GM23338 (cell line): Measurements from ENCODE around the gene SPI1. TPM values are rescaled to one million over a fixed set of nuclear protein-coding genes. Genes with fewer than 3 reads are reported as not detected.

Source experiments
- ATAC-seq: fragments of 200-7000 bp; cut with Tn5 transposase; 3 replicates; pipeline ENCODE4 v1.9.1; 2020
- DNase-seq: peaks from one replicate; pipeline ENCODE4 v3.0.0-alpha.2; 2015; ENCODE audit warnings: low spot score
- H2AFZ ChIP-seq: fragments of 200-600 bp; sonication (generic); 2 replicates; pipeline ENCODE4 v1.8.0; 2016; ENCODE audit warnings: antibody characterized with exemption, mild to moderate bottlenecking, moderate library complexity
- H3F3A ChIP-seq: fragments of 200-600 bp; sonication (generic); replicated peaks from 2 replicates; pipeline ENCODE4 v1.8.0; 2017; ENCODE audit warnings: antibody characterized with exemption, mixed run types, low read depth
- H3K27ac ChIP-seq: fragments of 200-600 bp; sonication (generic); 2 replicates; pipeline ENCODE4 v1.6.1; 2016; ENCODE audit warnings: low read depth
- H3K27me3 ChIP-seq: fragments of 200-600 bp; sonication (generic); 2 replicates; pipeline ENCODE4 v1.8.0; 2016; ENCODE audit warnings: mild to moderate bottlenecking, mixed run types, moderate library complexity; ENCODE audit not compliant: insufficient read depth
- H3K36me3 ChIP-seq: fragments of 200-600 bp; sonication (generic); 2 replicates; pipeline ENCODE4 v1.8.0; 2016; ENCODE audit warnings: mild to moderate bottlenecking; ENCODE audit not compliant: insufficient read depth
- H3K4me1 ChIP-seq: fragments of 200-600 bp; sonication (generic); 2 replicates; pipeline ENCODE4 v1.8.0; 2016; ENCODE audit warnings: mild to moderate bottlenecking, moderate library complexity; ENCODE audit not compliant: insufficient read depth
- H3K4me2 ChIP-seq: fragments of 200-600 bp; sonication (generic); 2 replicates; pipeline ENCODE4 v1.7.1; 2017; ENCODE audit warnings: mixed run types
- H3K4me3 ChIP-seq: fragments of 200-600 bp; sonication (generic); 2 replicates; pipeline ENCODE4 v1.6.1; 2016; ENCODE audit warnings: mixed run types
- H3K79me2 ChIP-seq: fragments of 200-600 bp; sonication (generic); replicated peaks from 2 replicates; pipeline ENCODE4 v1.8.0; 2017; ENCODE audit warnings: mild to moderate bottlenecking; ENCODE audit not compliant: insufficient read depth
- H3K9me2 ChIP-seq: fragments of 200-600 bp; sonication (generic); 2 replicates; pipeline ENCODE4 v1.8.0; 2017; ENCODE audit not compliant: insufficient read depth
- H4K20me1 ChIP-seq: fragments of 200-600 bp; sonication (generic); replicated peaks from 2 replicates; pipeline ENCODE4 v1.8.0; 2017; ENCODE audit warnings: mild to moderate bottlenecking; ENCODE audit not compliant: insufficient read depth
- H3K27ac Mint-ChIP-seq: 2 replicates; pipeline ENCODE4 v1.8.0; 2020; ENCODE audit warnings: inconsistent platforms, mild to moderate bottlenecking, moderate library complexity, mixed read lengths
- H3K27me3 Mint-ChIP-seq: 3 replicates; pipeline ENCODE4 v1.8.0; 2022; ENCODE audit warnings: low read depth, mild to moderate bottlenecking, moderate library complexity, mixed read lengths, inconsistent platforms; ENCODE audit not compliant: insufficient read depth, poor library complexity
- H3K36me3 Mint-ChIP-seq: 3 replicates; pipeline ENCODE4 v1.8.0; 2021; ENCODE audit warnings: low read depth, mild to moderate bottlenecking, inconsistent platforms, moderate library complexity, mixed read lengths
- H3K4me1 Mint-ChIP-seq: 3 replicates; pipeline ENCODE4 v1.8.0; 2020; ENCODE audit warnings: mild to moderate bottlenecking, inconsistent platforms, mixed read lengths
- H3K4me3 Mint-ChIP-seq: 3 replicates; pipeline ENCODE4 v1.8.0; 2021; ENCODE audit warnings: moderate library complexity, mild to moderate bottlenecking, inconsistent platforms, mixed read lengths
- H3K9me3 Mint-ChIP-seq: 3 replicates; pipeline ENCODE4 v1.8.0; 2020; ENCODE audit warnings: moderate library complexity, mild to moderate bottlenecking, inconsistent platforms, mixed read lengths
- CREB1 ChIP-seq: fragments of 250-450 bp; sonication (Bioruptor Pico); IDR thresholded peaks from 2 replicates; pipeline ENCODE4 v1.5.0; 2020; ENCODE audit warnings: low read depth, mild to moderate bottlenecking, moderate library complexity
- CTCF ChIP-seq, 2 experiments: fragments of 200-600 bp in 1 of 2; sonication (generic) in 1 of 2; conservative IDR thresholded peaks; 2 replicates each; pipeline versions ENCODE4 v1.5.1 to v1.6.1; 2016 to 2017; ENCODE audit warnings: antibody characterized with exemption in 2 of 2, low read depth in 2 of 2, mild to moderate bottlenecking in 2 of 2, moderate library complexity in 1 of 2
- ETS1 ChIP-seq: IDR thresholded peaks from 2 replicates; pipeline ENCODE4 v1.6.1; 2016; ENCODE audit warnings: antibody characterized with exemption
- EZH2 ChIP-seq: fragments of 200-600 bp; sonication (generic); IDR thresholded peaks from one replicate; pipeline ENCODE4 v1.8.0; 2017; ENCODE audit warnings: antibody characterized with exemption, mild to moderate bottlenecking, low read depth; ENCODE audit not compliant: unreplicated experiment
- EZH2phosphoT487 ChIP-seq: fragments of 200-600 bp; sonication (generic); IDR thresholded peaks from one replicate; pipeline ENCODE4 v1.8.1; 2018; ENCODE audit warnings: antibody characterized with exemption; ENCODE audit not compliant: unreplicated experiment
- JUNB ChIP-seq: IDR thresholded peaks from one replicate; pipeline ENCODE4 v1.6.1; 2016; ENCODE audit warnings: antibody characterized with exemption; ENCODE audit not compliant: unreplicated experiment
- ZNF114 ChIP-seq: fragments of 250-450 bp; sonication (Bioruptor Pico); IDR thresholded peaks from 2 replicates; pipeline ENCODE4 v1.5.0; 2020; ENCODE audit warnings: mild to moderate bottlenecking, moderate library complexity
- ZNF331 ChIP-seq: fragments of 250-450 bp; sonication (Bioruptor Pico); IDR thresholded peaks from 2 replicates; pipeline ENCODE4 v1.5.0; 2020; ENCODE audit warnings: low read depth, mild to moderate bottlenecking, moderate library complexity
- polyA plus RNA-seq: library from polyadenylated mRNA; unstranded; fragments of >200 nt; fragmentation: Nextera tagmentation; extraction: Ambion mirVana; gene quantifications from 2 replicates; pipeline ENCODE4 v1.2.1, GENCODE V29; 2016
- total RNA-seq: library from RNA; depleted of rRNA; stranded (reverse); fragments of >200 nt; shearing (Covaris generic); gene quantifications from 2 replicates; pipeline ENCODE4 v1.2.3, GENCODE V29; 2014
- TF ChIP-seq, protein P1 (sequence below): IDR thresholded peaks from one replicate; pipeline ENCODE4 v1.6.1; 2018; ENCODE audit warnings: antibody characterized with exemption; ENCODE audit not compliant: unreplicated experiment

Gene SPI1
- total and polyA plus RNA-seq, 2 experiments from 2014 or later: 0.23 TPM; not detected in 1

DNA sequence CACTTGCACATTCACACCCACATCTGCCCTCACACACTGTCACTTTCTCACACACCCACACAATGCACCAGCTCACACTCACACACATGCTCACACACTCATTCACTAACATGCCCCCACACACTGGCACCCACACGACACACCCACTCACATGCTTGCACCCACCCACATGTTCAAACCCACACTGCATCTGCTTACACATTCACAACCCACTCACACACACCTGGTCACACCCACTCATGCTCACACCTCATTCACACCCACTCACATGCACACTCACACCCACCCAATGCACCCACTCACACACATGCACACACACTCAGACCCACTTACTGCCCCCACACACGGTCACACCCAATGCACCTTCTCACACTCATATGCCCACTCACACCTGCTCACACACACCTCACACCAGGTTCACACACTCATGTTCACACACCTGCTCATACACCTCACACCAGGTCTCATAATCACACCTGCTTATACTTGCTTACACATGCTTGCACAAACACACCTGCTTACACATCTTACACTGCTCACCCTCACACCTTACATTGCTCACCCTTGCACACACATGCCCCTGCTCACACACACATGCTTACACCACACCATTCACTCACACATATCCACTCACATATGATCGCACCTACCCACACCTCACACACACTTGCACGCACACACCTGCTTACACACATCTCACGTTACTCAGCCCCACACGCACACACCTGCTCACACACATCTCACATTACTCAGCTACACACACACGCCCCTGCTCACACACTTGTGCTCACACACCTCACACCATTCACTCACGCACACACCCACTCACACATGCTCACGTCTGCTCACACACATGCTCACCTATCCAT lies 22.0 kb downstream of the SPI1 start:
- H3K4me1 Mint-ChIP-seq: peaks cover 4% of the 10 kb centered on the region; the same call in 2 of the 3 replicates
- Histone ChIP-seq H4K20me1 (no peaks in the 10 kb centered on the region), H3K79me2 (no peaks in the 10 kb centered on the region), H3K27me3 (no peaks in the 10 kb centered on the region), H3K9me2 (no peaks in the 10 kb centered on the region), H3K4me2 (no peak overlapping the region), H2AFZ (no peak overlapping the region), H3K4me3 (no peak overlapping the region), H3K4me1 (peaks cover 7% of the 10 kb centered on the region; the same call in 1 of the 2 replicates), H3F3A (peaks cover 17% of the 10 kb centered on the region), H3K36me3 (no peaks in the 10 kb centered on the region), H3K27ac (no peak overlapping the region)
- ATAC-seq: no peak
- no peaks in the 10 kb centered on the region; the same call in 2 of the 3 replicates for H3K36me3 Mint-ChIP-seq
- peaks cover 11% of the 10 kb centered on the region for H3K27me3 Mint-ChIP-seq
- no peak for DNase-seq
- H3K4me3 Mint-ChIP-seq: no peak overlapping the region
- no peaks in the 10 kb centered on the region for H3K9me3 Mint-ChIP-seq
- H3K27ac Mint-ChIP-seq: no peak overlapping the region
- TF ChIP-seq ZNF331 (no peak), JUNB (no peak), ZNF114 (CRISPR knock-in tag) (no peak), ETS1 (no peak), EZH2 (no peak), EZH2phosphoT487 (no peak), CREB1 (CRISPR knock-in tag) (no peak), CTCF (conservative IDR thresholded peaks at IDR 0.05; ENCODE audit: low read depth in 2 of 2) (no peak)
- TF ChIP-seq, protein P1, sequence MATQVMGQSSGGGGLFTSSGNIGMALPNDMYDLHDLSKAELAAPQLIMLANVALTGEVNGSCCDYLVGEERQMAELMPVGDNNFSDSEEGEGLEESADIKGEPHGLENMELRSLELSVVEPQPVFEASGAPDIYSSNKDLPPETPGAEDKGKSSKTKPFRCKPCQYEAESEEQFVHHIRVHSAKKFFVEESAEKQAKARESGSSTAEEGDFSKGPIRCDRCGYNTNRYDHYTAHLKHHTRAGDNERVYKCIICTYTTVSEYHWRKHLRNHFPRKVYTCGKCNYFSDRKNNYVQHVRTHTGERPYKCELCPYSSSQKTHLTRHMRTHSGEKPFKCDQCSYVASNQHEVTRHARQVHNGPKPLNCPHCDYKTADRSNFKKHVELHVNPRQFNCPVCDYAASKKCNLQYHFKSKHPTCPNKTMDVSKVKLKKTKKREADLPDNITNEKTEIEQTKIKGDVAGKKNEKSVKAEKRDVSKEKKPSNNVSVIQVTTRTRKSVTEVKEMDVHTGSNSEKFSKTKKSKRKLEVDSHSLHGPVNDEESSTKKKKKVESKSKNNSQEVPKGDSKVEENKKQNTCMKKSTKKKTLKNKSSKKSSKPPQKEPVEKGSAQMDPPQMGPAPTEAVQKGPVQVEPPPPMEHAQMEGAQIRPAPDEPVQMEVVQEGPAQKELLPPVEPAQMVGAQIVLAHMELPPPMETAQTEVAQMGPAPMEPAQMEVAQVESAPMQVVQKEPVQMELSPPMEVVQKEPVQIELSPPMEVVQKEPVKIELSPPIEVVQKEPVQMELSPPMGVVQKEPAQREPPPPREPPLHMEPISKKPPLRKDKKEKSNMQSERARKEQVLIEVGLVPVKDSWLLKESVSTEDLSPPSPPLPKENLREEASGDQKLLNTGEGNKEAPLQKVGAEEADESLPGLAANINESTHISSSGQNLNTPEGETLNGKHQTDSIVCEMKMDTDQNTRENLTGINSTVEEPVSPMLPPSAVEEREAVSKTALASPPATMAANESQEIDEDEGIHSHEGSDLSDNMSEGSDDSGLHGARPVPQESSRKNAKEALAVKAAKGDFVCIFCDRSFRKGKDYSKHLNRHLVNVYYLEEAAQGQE: no peak
